ENCODE data around the gene VMAC.

The VMAC gene

GRCh38 chr19:5892772-5893275, 11.8 kb upstream of the VMAC start:
- Histone ChIP-seq H2AFZ (ENCODE audit: low read depth, low read length) (no peak overlapping the region), H3K79me2 (ENCODE audit: low read length) (peaks cover 6% of the 10 kb centered on the region), H3K36me3 (replicated peaks; ENCODE audit: low read depth, low read length) (peaks cover 12% of the 10 kb centered on the region), H3K27me3 (ENCODE audit: low read depth, low read length) (no peaks in the 10 kb centered on the region), H3K4me1 (ENCODE audit: low read length) (no peaks in the 10 kb centered on the region), H3K27ac (ENCODE audit: low read length) (no peak overlapping the region), H3K9ac (ENCODE audit: low read length) (no peak overlapping the region), H3K4me3 (ENCODE audit: low read length) (no peak overlapping the region), H3K9me3 (ENCODE audit: insufficient read depth, low read length) (no peaks in the 10 kb centered on the region), H3K4me2 (ENCODE audit: low read length) (no peak overlapping the region), H4K20me1 (ENCODE audit: insufficient read depth, low read length) (peaks cover 3% of the 10 kb centered on the region)
- no peak for TF ChIP-seq CTCF (IDR thresholded peaks at IDR 0.05; ENCODE audit: low read depth, low read length)
- TF ChIP-seq EZH2phosphoT487 (IDR thresholded peaks at IDR 0.05; ENCODE audit: low read depth), result no peak

- peaks cover 12% of the 10 kb centered on the region for H3K36me3 ChIP-seq (replicated peaks; ENCODE audit: low read depth, low read length)
- no peak overlapping the region for H3K27ac ChIP-seq (ENCODE audit: low read length)
- no peaks in the 10 kb centered on the region for H3K9me3 ChIP-seq (ENCODE audit: insufficient read depth, low read length)
- TF ChIP-seq CTCF (IDR thresholded peaks at IDR 0.05; ENCODE audit: low read depth, low read length) (no peak), EZH2phosphoT487 (IDR thresholded peaks at IDR 0.05; ENCODE audit: low read depth) (no peak)
- H2AFZ ChIP-seq (ENCODE audit: low read depth, low read length), result no peak overlapping the region
- H3K27me3 ChIP-seq (ENCODE audit: low read depth, low read length), result no peaks in the 10 kb centered on the region
- no peaks in the 10 kb centered on the region for H3K4me1 ChIP-seq (ENCODE audit: low read length)
- peaks cover 9% of the 10 kb centered on the region for H4K20me1 ChIP-seq (ENCODE audit: insufficient read depth, low read length)
- no peak overlapping the region for H3K4me2 ChIP-seq (ENCODE audit: low read length)
- no peak overlapping the region for H3K4me3 ChIP-seq (ENCODE audit: low read length)
- no peak overlapping the region for H3K9ac ChIP-seq (ENCODE audit: low read length)
- peaks cover 12% of the 10 kb centered on the region for H3K79me2 ChIP-seq (ENCODE audit: low read length)
Observed at GRCh38 chr19:5893296-5893903, 11.3 kb upstream of the VMAC start.

GRCh38 chr19:5893907-5894703, 10.6 kb upstream of the VMAC start:
- peaks cover 15% of the 10 kb centered on the region for H3K79me2 ChIP-seq (ENCODE audit: low read length)
- H3K4me3 ChIP-seq (ENCODE audit: low read length), result no peak overlapping the region
- H3K9ac ChIP-seq (ENCODE audit: low read length), result no peak overlapping the region
- TF ChIP-seq CTCF (IDR thresholded peaks at IDR 0.05; ENCODE audit: low read depth, low read length) (no peak), EZH2phosphoT487 (IDR thresholded peaks at IDR 0.05; ENCODE audit: low read depth) (no peak)
- H3K9me3 ChIP-seq (ENCODE audit: insufficient read depth, low read length), result no peaks in the 10 kb centered on the region
- peaks cover 10% of the 10 kb centered on the region for H4K20me1 ChIP-seq (ENCODE audit: insufficient read depth, low read length)
- no peak overlapping the region for H3K4me2 ChIP-seq (ENCODE audit: low read length)
- H3K4me1 ChIP-seq (ENCODE audit: low read length), result no peaks in the 10 kb centered on the region
- peaks cover 12% of the 10 kb centered on the region for H3K36me3 ChIP-seq (replicated peaks; ENCODE audit: low read depth, low read length)
- H3K27ac ChIP-seq (ENCODE audit: low read length), result no peak overlapping the region
- H3K27me3 ChIP-seq (ENCODE audit: low read depth, low read length), result no peaks in the 10 kb centered on the region
- H2AFZ ChIP-seq (ENCODE audit: low read depth, low read length), result no peak overlapping the region

GRCh38 chr19:5894704-5895349, 9.8 kb upstream of the VMAC start:
- H3K27ac ChIP-seq (ENCODE audit: low read length), result no peak overlapping the region
- no peaks in the 10 kb centered on the region for H3K27me3 ChIP-seq (ENCODE audit: low read depth, low read length)
- H3K36me3 ChIP-seq (replicated peaks; ENCODE audit: low read depth, low read length), result peaks cover 14% of the 10 kb centered on the region
- H3K79me2 ChIP-seq (ENCODE audit: low read length), result peaks cover 19% of the 10 kb centered on the region
- no peaks in the 10 kb centered on the region for H3K9me3 ChIP-seq (ENCODE audit: insufficient read depth, low read length)
- H2AFZ ChIP-seq (ENCODE audit: low read depth, low read length), result no peak overlapping the region
- no peak overlapping the region for H3K9ac ChIP-seq (ENCODE audit: low read length)
- H3K4me3 ChIP-seq (ENCODE audit: low read length), result no peak overlapping the region
- H3K4me1 ChIP-seq (ENCODE audit: low read length), result no peaks in the 10 kb centered on the region
- TF ChIP-seq EZH2phosphoT487 (IDR thresholded peaks at IDR 0.05; ENCODE audit: low read depth) (no peak), CTCF (IDR thresholded peaks at IDR 0.05; ENCODE audit: low read depth, low read length) (no peak)
- H4K20me1 ChIP-seq (ENCODE audit: insufficient read depth, low read length), result peaks cover 12% of the 10 kb centered on the region
- no peak overlapping the region for H3K4me2 ChIP-seq (ENCODE audit: low read length)

Measured in OCI-LY3 (cell line).